AG09309 (cell line): Measurements from ENCODE around the gene PREX1.

Source experiments
- DNase-seq: peaks from one replicate; pipeline ENCODE4 v3.0.0-alpha.2; 2010; ENCODE audit warnings: low read depth
- H3K4me3 ChIP-seq: 2 replicates; pipeline ENCODE4 v1.5.1; 2011; ENCODE audit warnings: mild to moderate bottlenecking, low read depth, low read length, moderate library complexity; ENCODE audit not compliant: control insufficient read depth
- TF ChIP-seq, protein P1 (sequence below): IDR thresholded peaks from 2 replicates; pipeline ENCODE4 v1.5.1; 2011; ENCODE audit warnings: mild to moderate bottlenecking, low read depth, low read length, inconsistent platforms; ENCODE audit not compliant: insufficient read depth, control insufficient read depth; ENCODE audit errors: missing control alignments

The PREX1 gene

GRCh38 chr20:48742912-48743680, 84.7 kb downstream of the PREX1 start:
- H3K4me3 ChIP-seq, result no peak overlapping the region
- TF ChIP-seq, protein P1, sequence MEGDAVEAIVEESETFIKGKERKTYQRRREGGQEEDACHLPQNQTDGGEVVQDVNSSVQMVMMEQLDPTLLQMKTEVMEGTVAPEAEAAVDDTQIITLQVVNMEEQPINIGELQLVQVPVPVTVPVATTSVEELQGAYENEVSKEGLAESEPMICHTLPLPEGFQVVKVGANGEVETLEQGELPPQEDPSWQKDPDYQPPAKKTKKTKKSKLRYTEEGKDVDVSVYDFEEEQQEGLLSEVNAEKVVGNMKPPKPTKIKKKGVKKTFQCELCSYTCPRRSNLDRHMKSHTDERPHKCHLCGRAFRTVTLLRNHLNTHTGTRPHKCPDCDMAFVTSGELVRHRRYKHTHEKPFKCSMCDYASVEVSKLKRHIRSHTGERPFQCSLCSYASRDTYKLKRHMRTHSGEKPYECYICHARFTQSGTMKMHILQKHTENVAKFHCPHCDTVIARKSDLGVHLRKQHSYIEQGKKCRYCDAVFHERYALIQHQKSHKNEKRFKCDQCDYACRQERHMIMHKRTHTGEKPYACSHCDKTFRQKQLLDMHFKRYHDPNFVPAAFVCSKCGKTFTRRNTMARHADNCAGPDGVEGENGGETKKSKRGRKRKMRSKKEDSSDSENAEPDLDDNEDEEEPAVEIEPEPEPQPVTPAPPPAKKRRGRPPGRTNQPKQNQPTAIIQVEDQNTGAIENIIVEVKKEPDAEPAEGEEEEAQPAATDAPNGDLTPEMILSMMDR, result no peak
- DNase-seq, result no peak

- DNase-seq, result no peak
- no peak overlapping the region for H3K4me3 ChIP-seq
- TF ChIP-seq, protein P1, result no peak
These were observed 85.6 kb downstream of the PREX1 start for GRCh38 chr20:48742233-48742632.

DNA sequence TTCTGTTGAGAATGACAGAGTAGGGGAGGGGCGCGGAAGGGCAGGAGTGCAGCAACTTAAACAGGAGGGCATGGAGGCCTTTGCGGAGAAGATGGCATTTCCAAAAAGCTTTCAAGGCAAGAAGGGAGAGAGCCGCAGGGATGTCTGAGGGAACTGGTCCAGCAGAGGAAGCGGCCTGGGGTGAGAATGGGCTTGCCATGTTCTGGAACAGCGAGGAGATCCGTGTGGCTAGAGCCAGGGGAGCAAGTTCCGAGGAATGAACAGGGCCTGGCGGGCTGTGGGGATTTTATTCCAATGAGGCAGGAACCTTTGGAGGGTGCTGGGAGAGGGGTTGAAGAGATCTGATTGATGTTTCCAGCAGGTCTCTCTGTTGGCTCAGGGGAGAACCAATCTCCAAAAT, 86.1 kb downstream of the PREX1 start:
- TF ChIP-seq, protein P1, result no peak
- no peak for DNase-seq
- H3K4me3 ChIP-seq, result no peak overlapping the region

GRCh38 chr20:48740712-48741111, 87.1 kb downstream of the PREX1 start:
- no peak for DNase-seq
- TF ChIP-seq, protein P1, result no peak
- no peak overlapping the region for H3K4me3 ChIP-seq

- TF ChIP-seq, protein P1, result no peak
- DNase-seq, result no peak
- H3K4me3 ChIP-seq, result no peak overlapping the region
These were observed 87.5 kb downstream of the PREX1 start for GRCh38 chr20:48740292-48740649.

- TF ChIP-seq, protein P1, result no peak
- DNase-seq, result no peak
- no peak overlapping the region for H3K4me3 ChIP-seq
These were observed 88.2 kb downstream of the PREX1 start for GRCh38 chr20:48739395-48740291.
